Hepatic stellate cell (primary cell): ENCODE measurements around the gene EEF1E1.

ENCODE experiments used
- DNase-seq: peaks from one replicate; pipeline ENCODE4 v3.0.0; 2011; ENCODE audit warnings: low spot score

The EEF1E1 gene

DNA sequence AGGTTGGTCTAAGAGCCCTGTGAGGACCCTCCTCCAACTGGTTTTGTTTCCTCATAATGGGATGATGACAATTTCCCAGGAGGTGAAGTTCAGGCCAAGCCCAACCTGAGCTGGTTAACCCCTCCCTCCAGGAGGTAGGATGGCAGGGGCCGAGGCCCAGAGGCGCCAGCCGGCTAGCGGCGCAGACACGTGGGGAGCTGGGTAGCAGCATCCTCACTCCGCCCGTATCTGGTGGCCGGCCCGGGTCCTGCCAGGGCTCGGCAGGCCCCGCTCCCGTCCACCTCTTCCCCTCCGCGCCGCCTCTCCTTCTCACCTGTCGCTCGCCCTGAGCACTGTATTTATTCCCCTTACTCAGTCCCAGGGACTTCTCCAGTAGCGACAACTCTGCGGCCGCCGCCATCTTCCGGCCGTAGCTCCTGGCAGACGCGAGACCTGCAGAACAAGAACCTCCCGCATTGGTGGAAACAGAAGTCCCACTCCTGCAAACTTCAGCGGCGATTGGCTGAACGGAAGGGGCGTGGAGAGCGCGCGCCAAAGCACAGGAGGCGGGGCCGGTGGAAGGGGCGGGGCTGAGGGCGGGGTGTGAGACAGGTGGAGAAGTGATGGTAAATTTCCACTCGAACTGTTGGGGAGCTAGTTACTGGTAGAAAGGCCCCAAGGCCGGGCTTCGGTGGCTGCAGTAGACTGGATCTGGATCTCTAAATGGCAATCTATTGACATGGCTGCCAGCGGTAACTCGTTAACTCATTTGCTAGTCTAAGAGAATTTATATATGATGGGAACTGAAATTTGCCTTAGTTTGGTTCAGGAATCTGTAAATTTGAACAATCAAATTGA, at the start of gene EEF1E1:
TSS of gene EEF1E1 (minus strand) at position 427 of the 837 bp plus-strand sequence. CDS start at position 400, 27 bp downstream.
- peak; percentile 98 for DNase-seq

- DNase-seq: no peak
These were observed 47.0 kb upstream of the EEF1E1 start for GRCh38 chr6:8149350-8149749.

GRCh38 chr6:8143945-8144344, 41.6 kb upstream of the EEF1E1 start:
- DNase-seq: no peak

DNA sequence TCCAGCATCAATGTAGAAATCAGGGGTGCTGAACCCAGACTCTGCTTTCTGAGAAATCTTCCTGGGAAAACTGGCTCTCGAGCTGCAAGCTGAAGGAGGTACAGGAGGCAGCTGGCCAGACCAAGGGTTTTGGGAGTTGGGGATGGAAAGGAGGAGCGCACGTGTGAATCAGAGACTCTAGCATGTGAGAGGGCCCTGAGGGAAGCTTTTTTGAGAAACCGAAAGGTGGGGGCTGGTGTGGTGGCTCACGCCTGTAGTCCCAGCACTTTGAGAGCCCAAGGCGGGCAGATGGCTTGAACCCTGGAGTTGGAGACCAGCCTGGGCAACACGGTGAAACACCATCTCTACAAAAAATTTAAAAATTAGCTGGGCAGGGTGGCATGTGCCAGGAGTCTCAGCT, 37.1 kb upstream of the EEF1E1 start:
- no peak for DNase-seq

- DNase-seq: no peak
These were observed 35.2 kb upstream of the EEF1E1 start for GRCh38 chr6:8137529-8137939.

DNA sequence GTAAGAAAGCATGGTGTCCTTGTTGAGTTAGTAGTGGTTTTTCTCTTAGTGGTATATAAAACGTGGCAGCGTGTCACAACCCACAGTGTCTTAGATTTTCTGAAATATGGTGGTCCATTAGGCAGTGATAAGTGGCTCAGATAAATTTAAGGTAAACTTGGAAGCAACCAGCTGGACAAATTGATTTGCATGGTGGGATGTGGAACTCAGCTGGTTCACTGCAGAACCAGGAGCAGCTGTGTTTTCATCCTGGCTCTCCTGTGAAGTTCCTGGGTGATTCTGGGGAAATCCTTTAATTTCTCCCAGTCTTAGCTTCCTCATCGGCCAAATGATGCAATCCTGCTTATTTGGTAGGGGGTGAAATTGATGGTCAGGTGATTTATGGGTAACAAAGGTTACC, 32.9 kb upstream of the EEF1E1 start:
- no peak for DNase-seq

DNA sequence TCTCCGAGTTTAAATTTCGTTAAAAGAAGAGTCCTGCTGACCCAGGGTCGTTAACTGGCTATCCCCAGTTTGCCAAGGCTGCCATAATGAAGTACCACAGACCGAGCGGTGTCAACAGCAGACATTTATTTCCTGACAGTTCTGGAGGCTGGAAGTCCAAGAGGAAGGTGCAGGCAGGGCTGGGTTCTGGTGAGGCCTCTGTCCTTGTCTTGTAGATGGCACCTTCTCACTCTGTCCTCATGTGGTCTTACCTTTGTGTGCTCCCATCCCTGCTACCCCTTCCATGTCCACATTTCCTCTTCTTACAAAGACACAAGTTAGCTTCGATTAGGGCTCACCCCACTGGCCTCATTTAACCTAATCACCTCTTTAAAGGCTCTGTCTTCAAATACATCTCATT, 29.8 kb upstream of the EEF1E1 start:
- DNase-seq: no peak

GRCh38 chr6:8131265-8131897, 29.0 kb upstream of the EEF1E1 start:
- peak; percentile 44 for DNase-seq

GRCh38 chr6:8130399-8130798, 28.1 kb upstream of the EEF1E1 start:
- no peak for DNase-seq

- no peak for DNase-seq
These were observed 20.9 kb upstream of the EEF1E1 start for GRCh38 chr6:8123236-8123635.

DNA sequence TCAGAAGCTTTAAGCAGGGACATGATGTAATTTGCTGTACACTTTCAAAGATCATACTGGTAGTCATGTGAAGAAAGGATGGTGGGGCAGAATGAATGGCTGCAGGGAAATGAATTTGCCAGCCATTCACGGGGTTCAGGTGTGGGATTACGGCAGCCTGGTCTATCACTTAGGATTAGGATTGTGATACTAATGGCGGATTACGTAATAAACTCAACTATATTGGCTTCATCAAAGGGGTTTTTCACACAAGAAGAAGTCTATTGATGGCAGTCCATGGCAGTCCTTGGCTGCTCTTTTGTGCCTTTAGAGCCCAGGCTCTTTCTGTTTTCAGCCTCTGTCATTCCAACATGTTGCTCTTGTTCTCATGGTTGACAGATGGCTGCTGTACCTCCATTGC, 12.6 kb upstream of the EEF1E1 start:
- DNase-seq: no peak

DNA sequence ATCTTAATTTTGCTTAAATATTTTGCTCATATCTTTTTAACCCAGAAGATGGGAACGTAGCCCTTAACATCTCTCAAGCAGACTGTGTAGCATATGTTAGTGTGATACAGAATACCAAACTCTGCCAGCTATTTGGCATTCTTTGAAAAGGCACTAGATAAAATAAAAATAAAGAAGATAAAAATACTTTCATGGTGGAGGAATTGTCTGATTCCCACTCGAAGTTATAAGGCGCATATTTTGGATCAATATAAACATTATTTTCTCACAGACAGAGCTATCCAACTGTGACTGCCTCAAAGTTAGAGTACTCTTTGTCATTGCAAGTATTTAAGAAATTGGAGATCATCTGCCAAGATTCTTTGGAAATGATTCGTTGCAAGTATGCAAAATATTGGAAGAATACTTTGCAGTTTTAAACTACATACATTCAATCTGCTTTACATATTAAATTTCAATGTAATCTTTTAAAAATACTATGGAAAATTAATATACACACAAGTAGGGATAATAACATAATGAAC, 10.8 kb upstream of the EEF1E1 start:
- no peak for DNase-seq

- DNase-seq: no peak
These were observed 8.4 kb upstream of the EEF1E1 start for GRCh38 chr6:8110725-8111124.

- no peak for DNase-seq
These were observed 7.9 kb upstream of the EEF1E1 start for GRCh38 chr6:8110117-8110721.

- DNase-seq: no peak
These were observed 6.6 kb upstream of the EEF1E1 start for GRCh38 chr6:8108759-8109539.

DNA sequence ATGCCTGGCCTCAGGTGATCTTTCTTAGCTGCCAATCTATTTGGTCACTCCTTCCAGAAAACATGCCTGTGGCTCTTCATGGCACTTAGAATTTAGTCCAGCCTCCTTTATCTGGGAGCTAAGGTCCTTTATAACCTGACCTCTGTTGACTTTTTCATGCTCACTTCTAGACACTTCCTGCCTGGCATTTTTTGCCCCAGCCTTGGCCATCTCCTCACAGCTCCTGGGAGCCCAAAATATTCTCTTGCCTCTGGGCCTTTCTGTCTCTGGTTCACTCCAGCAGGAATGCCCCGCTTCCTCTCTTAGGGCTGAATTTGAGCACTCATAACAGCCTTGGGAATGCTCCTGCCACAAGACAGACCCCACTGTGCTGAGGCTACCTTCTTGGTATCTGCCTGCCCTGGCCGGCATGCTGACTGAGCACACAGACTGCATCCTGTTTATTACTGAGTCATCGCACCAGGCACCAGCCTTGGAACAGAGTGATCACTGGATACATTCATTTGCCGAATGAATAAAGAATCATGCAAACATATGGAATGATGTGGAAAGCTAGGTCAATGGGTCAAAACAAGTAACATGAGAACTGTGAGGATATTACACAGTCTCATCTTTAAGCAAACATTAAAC, 5.8 kb upstream of the EEF1E1 start:
- peak; percentile 83 for DNase-seq

DNA sequence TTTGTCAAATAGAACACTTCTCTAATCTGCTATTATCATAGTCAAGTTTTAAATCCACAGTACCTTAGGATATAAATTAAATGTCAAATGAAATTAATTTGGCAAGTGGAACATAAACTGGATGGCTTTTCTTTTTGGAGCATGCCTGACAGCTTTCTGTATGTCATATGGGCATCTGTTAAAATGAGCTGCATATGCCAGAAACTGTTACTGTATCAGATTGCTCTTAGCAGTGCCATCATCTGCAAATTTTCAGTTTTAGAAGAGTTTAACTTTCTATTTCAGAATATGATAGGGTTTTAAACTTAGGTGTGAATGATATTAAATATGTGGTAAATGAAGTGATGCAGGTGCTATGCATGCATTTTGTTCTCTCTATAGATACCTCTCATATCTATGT, 3.4 kb upstream of the EEF1E1 start:
- no peak for DNase-seq

DNA sequence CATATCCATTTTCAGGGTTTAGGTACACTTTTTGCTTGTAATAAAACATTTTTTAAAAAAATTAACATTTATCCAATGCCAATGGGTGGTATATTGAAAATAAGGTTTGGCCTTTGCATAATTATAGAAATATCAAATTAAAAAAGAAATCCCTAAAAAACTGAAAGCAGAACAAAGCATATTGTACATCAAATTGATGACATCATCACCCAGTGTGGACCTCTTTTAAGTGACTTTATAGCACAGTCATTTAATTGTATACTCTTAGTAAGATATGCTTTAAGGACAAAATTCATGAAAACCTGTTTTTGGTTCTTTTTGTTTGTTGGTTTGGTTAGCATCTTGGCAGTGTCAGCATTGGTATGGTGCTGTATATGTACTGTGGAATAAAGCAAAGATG, 1.4 kb upstream of the EEF1E1 start:
- no peak for DNase-seq

GRCh38 chr6:8100159-8100854, 2.0 kb downstream of the EEF1E1 start:
- DNase-seq: no peak

DNA sequence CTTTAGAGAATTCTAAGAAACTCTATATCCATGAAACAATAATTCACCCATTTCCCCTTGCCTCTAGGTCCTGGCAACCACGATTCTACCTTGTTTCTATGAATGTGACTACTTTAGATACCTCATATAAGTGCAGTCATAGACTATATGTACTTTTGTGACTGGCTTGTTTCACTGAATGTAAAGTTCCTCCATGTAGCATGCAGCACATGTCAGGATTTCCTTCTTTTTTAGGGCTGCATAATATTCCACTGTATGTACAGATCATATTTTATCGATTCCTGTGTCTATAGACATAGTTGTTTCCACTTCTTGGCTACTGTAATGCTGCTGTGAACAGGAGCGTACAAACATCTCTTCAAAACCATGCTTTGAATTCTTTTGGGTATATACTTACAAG, 11.7 kb downstream of the EEF1E1 start:
- no peak for DNase-seq

DNA sequence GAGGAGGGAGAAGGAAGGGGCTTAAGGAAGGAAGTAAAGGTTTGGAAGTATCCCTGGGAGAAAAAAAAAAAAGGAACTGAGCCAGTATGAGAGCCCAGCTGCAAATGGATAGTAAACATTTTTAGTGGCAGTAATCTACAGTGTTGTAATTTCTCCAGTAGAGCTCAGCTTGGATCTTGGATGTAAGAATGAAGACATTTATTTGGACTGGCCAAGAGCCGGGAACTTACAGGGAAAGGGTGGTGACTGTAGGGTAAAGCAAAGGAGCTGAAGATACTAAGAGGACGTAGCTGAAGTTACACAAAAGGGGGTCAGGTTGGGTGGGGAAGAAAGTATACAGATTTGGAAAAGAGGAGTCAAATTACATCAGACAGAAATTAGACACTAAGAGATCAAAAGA, 13.5 kb downstream of the EEF1E1 start:
- no peak for DNase-seq
